Measurements from ENCODE around the gene ZNF536. TPM values are rescaled to one million over a fixed set of nuclear protein-coding genes. Genes with fewer than 3 reads are reported as not detected.

ZNF536 gene
- total RNA-seq, 2 experiments from 2014 or later, result not detected

DNA sequence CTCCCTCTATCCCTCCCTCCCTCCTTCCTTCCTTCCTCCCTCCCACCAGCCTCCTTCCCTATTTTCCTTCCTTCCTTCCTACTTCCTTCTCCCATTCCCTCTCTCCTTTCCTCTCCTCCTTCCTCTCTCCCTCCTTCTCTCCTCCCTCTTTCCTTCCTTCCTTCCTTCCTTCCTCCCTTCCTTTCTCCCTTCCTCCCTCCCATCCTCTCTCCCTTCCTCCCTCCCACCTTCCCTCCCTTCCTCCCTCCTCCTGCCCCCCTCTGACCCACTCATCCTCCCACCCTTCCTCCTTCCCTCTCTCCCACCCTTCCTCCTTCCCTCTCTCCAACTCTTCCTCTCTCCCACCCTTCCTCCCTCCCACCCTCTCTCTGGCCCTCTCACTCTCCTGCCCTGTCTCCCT is 132.1 kb downstream of the ZNF536 start:
- intact Hi-C loops (cut with micrococcal nuclease), result no loop called here
- no peak for DNase-seq
- CTCF ChIA-PET, result no interaction called here

DNA sequence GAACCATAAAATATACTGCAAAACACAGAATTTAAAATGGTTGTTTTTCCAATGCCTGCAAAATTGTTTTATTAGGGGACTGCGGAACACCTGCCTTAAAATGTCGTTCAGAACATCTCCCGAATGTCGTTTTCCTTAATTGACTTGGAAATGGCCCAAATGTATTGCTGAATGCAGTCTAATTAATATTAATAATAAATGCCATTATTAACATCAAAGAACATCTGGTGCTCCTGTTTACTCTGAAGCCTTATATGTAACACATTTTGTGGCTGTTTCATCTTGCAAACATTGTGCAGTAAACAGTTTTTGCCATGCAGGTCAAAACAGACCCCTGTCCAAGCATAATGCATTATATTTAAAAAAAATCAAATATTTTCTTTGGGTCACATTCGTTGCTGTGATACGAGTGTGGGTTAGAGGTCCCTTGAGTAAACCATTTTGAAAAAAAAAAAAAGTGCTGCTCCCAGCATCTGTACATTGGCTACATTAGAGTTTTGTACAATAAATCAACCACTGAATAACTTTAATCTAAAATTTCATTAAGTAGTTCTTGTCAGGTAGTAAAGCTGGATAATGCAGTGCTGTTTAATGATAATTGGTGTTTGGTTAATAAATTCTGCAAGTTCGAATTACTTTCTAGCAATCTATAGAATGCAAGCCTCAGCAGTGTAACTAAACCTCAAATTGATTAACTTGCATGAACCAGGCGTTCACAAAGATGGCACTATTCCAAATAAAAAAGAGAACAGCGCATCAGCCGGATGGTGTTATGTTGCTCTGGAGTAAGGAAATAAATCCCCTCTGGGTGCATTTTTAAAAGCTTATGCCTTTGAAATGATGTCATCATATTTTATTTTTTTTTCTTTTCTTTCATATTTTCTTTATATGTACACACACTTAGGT is 140.2 kb downstream of the ZNF536 start:
- no peak overlapping the region for H3K4me3 Mint-ChIP-seq
- no peaks in the 10 kb centered on the region for H3K4me1 Mint-ChIP-seq (ENCODE audit: low read depth)
- intact Hi-C loops (cut with micrococcal nuclease), result no loop called here
- DNase-seq, result no peak
- no peak overlapping the region for H3K27ac Mint-ChIP-seq
- CTCF ChIA-PET, result interaction anchor here (0.6 to 0.7 kb wide), 2 partner anchors 10 to 32 kb away, joined by 3 to 5 read pairs; no protein-coding TSS in a partner anchor
- H3K9me3 Mint-ChIP-seq, result peaks cover 2% of the 10 kb centered on the region
- peaks cover 3% of the 10 kb centered on the region for H3K27me3 Mint-ChIP-seq (ENCODE audit: low read depth)
- H3K36me3 Mint-ChIP-seq (ENCODE audit: low read depth), result no peaks in the 10 kb centered on the region

More for the DNA sequence above, 132.1 kb downstream of the ZNF536 start:
- no peak overlapping the region for H3K4me3 Mint-ChIP-seq
- H3K27me3 Mint-ChIP-seq (ENCODE audit: low read depth), result peaks cover 16% of the 10 kb centered on the region
- no peak overlapping the region for H3K27ac Mint-ChIP-seq
- no peaks in the 10 kb centered on the region for H3K4me1 Mint-ChIP-seq (ENCODE audit: low read depth)
- H3K9me3 Mint-ChIP-seq, result no peaks in the 10 kb centered on the region
- H3K36me3 Mint-ChIP-seq (ENCODE audit: low read depth), result no peaks in the 10 kb centered on the region

DNA sequence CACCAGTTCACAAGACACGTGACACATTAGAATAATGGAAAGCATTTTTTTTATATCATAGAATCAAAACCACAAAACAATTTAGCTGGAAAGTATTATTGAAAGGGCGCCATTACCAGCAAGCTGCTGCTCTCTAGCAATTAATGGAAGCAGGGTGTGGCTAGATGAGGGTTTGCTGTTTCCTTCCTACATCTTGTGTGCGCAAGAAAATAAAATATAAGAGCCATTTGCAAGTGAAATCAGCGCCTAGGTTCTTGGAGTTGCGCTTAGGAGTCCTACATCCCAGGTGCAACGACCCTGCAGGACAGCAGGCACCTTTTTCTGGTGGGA is 140.9 kb downstream of the ZNF536 start:
- H3K27ac Mint-ChIP-seq, result no peak overlapping the region
- intact Hi-C loops (cut with micrococcal nuclease), result no loop called here
- H3K36me3 Mint-ChIP-seq (ENCODE audit: low read depth), result no peaks in the 10 kb centered on the region
- H3K4me3 Mint-ChIP-seq, result no peak overlapping the region
- H3K9me3 Mint-ChIP-seq, result peaks cover 2% of the 10 kb centered on the region
- H3K27me3 Mint-ChIP-seq (ENCODE audit: low read depth), result peaks cover 3% of the 10 kb centered on the region
- no peaks in the 10 kb centered on the region for H3K4me1 Mint-ChIP-seq (ENCODE audit: low read depth)
- DNase-seq, result no peak
- CTCF ChIA-PET, result interaction anchor here (0.6 to 0.7 kb wide), 2 partner anchors 9 to 31 kb away, joined by 3 to 5 read pairs; no protein-coding TSS in a partner anchor

DNA sequence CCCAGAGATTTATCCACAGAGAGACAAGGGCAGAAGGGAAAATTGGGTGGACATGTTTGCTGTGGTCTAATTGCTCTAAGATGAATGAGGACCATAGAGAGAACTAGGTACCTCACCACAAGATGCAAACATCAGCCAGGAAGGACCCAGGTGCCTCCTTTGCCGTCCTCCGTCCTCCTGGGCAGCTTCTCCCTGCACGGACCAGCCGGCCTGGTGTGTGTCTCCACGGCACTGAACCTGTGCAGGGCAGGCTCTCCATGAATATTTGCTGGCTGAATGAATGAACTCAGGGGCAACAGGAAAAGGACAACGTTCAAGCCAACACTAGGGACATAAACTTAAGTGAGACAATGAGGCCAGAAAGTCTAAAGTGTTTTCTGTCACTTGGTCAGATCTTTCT is 143.9 kb downstream of the ZNF536 start:
- H3K4me3 Mint-ChIP-seq, result no peak overlapping the region
- H3K27me3 Mint-ChIP-seq (ENCODE audit: low read depth), result no peaks in the 10 kb centered on the region
- peaks cover 2% of the 10 kb centered on the region for H3K9me3 Mint-ChIP-seq
- intact Hi-C loops (cut with micrococcal nuclease), result no loop called here
- H3K4me1 Mint-ChIP-seq (ENCODE audit: low read depth), result no peaks in the 10 kb centered on the region
- no peak for DNase-seq
- no peaks in the 10 kb centered on the region for H3K36me3 Mint-ChIP-seq (ENCODE audit: low read depth)
- CTCF ChIA-PET, result no interaction called here
- H3K27ac Mint-ChIP-seq, result no peak overlapping the region

DNA sequence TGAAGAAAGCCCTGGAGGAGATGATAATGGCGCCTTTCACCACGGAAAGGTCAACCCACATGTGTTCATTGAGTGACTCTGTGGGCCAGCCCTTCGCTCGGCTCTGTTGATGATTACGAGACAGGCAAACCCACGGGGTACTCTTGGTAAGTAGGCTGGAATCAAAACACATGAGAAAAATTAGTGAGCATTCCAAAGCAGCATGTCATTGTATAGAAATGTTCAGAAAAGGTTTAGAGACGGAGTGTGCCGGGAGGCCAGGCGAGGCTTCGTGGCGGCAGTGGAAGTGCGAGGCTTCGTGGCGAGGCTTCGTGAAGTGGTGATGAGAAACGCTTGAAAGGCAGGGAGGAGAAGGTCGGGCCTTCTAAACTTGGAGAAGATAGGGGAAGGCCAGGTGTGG is 144.3 kb downstream of the ZNF536 start:
- no peaks in the 10 kb centered on the region for H3K27me3 Mint-ChIP-seq (ENCODE audit: low read depth)
- H3K27ac Mint-ChIP-seq, result no peak overlapping the region
- CTCF ChIA-PET, result no interaction called here
- peaks cover 2% of the 10 kb centered on the region for H3K9me3 Mint-ChIP-seq
- DNase-seq, result no peak
- no peaks in the 10 kb centered on the region for H3K36me3 Mint-ChIP-seq (ENCODE audit: low read depth)
- no peaks in the 10 kb centered on the region for H3K4me1 Mint-ChIP-seq (ENCODE audit: low read depth)
- no peak overlapping the region for H3K4me3 Mint-ChIP-seq
- intact Hi-C loops (cut with micrococcal nuclease), result no loop called here

DNA sequence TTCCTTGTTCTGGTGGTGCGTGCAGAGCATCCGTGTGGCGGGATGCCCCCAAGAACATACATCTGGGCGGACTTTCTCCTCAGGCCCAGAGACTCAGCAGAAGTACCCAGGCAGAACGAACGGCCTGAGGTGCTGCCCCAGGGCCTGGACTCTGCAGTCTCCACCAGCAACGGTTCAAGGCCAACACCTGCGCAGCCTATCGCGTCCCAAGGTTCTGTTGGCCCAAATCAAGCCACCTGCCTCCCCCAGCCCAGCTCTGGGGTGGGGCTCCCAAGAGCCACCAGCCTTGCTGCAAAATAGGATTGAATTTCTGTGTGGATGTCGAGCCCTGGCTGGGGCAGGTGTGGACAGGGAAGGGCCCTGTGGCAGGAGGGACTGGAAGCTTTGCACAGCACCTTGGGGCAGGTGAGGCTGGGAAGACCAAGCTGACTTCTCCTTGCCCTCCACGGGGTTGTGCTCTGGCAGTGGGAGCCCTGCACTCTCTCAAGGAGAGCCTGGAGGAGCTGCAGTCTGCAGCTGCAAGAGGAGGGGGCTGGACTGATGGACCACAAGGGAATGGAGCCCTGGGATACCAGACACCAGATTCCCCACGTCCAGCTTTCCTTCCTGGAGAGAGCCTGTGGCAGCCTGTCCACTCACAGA is 146.9 kb downstream of the ZNF536 start:
- Mint-ChIP-seq H3K4me1 (ENCODE audit: low read depth) (no peaks in the 10 kb centered on the region), H3K36me3 (ENCODE audit: low read depth) (no peaks in the 10 kb centered on the region), H3K27me3 (ENCODE audit: low read depth) (no peaks in the 10 kb centered on the region), H3K9me3 (peaks cover 2% of the 10 kb centered on the region), H3K4me3 (no peak overlapping the region), H3K27ac (no peak overlapping the region)
- no peak for DNase-seq
- intact Hi-C loops (cut with micrococcal nuclease), result no loop called here
- CTCF ChIA-PET, result no interaction called here

DNA sequence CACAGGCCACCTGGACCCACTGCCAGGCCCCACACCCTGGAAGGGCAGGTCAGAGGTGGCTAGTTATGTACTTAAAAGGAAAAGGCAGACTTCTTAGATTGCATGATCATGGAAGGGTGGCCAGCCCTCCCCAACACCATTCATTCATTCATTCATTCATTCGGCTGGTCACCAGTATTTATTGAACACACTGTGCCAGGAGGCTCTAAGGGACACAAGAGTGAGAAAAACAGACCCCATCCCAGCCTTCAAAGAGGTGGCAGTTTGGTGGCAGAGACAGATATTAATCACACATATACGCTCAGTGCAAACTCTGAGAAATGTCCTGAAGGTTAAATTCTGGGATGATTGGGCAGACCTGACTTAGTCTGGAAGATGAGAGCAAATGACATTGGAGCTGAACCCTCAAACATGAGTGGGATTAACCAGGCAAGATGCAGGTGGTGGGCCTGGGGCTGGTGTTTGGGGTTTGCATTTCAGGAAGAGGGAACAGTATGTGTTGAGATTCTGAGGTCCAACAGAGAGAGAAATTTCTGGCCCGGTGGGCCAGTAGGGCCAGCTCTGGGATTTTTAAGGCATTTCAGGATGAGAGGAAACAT is 147.5 kb downstream of the ZNF536 start:
- intact Hi-C loops (cut with micrococcal nuclease), result no loop called here
- peaks cover 2% of the 10 kb centered on the region for H3K9me3 Mint-ChIP-seq
- H3K36me3 Mint-ChIP-seq (ENCODE audit: low read depth), result no peaks in the 10 kb centered on the region
- no peaks in the 10 kb centered on the region for H3K27me3 Mint-ChIP-seq (ENCODE audit: low read depth)
- no peaks in the 10 kb centered on the region for H3K4me1 Mint-ChIP-seq (ENCODE audit: low read depth)
- no peak overlapping the region for H3K27ac Mint-ChIP-seq
- DNase-seq, result no peak
- CTCF ChIA-PET, result no interaction called here
- H3K4me3 Mint-ChIP-seq, result no peak overlapping the region

DNA sequence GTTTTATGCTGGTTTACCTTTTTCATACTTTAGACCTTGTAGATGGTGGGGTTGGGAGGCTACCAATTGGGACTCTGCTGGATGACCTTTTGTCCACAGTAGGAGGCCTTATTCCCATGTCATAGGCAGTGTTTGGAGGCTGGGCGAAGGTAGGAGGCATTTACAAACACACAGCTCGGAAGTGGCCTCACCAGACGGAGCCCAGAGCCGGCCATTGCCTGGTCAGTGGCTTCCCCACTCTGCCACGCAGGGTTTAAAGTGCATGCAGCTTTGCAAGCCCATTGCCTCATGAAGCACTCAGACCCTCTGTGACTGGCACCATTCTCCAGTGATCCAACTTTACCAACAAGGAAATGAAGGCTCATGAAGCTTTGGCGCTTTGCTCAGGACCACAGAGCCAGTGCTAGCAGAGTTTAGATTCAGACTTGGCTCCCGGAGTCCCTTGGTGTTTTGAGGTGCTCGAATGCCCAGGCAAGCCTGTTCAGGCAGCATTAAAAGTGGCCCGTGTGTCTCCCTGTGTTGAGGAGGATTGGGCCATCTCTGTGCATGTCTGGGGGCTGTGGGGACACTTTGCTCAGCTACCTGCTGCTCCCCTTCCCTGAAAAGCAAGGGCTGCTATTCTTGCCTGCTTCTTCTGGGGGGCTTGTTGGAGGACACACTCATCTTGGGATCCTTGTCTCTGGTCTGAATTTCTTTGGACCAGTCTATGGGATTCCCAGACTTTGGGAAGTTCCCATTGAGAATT is 148.7 kb downstream of the ZNF536 start:
- H3K4me3 Mint-ChIP-seq, result no peak overlapping the region
- no peaks in the 10 kb centered on the region for H3K4me1 Mint-ChIP-seq (ENCODE audit: low read depth)
- no peak overlapping the region for H3K27ac Mint-ChIP-seq
- no peaks in the 10 kb centered on the region for H3K27me3 Mint-ChIP-seq (ENCODE audit: low read depth)
- intact Hi-C loops (cut with micrococcal nuclease), result no loop called here
- CTCF ChIA-PET, result no interaction called here
- H3K9me3 Mint-ChIP-seq, result no peaks in the 10 kb centered on the region
- DNase-seq, result no peak
- no peaks in the 10 kb centered on the region for H3K36me3 Mint-ChIP-seq (ENCODE audit: low read depth)

DNA sequence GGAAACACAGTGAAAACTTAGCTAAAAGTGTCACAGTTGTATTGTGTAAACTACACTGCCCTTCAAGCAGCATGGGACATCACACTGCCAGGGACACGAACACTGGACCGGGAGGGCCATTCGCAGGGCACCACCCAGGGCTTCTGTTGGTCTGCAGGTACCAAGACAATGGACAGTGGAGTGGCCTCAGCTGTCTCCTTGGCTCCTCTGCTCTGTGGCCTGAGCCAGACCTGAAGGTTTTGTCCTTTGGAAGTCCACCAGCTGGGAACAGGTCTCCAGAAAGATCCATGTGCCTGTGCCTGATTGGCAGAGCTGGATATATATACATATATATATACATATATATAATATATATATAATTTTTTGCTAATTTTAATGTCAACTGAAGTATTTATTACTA is 149.8 kb downstream of the ZNF536 start:
- H3K9me3 Mint-ChIP-seq, result no peaks in the 10 kb centered on the region
- H3K27ac Mint-ChIP-seq, result no peak overlapping the region
- H3K4me3 Mint-ChIP-seq, result no peak overlapping the region
- CTCF ChIA-PET, result interaction anchor here (0.6 kb wide), 1 partner anchor 9 kb away, joined by 3 read pairs; no protein-coding TSS in a partner anchor
- no peaks in the 10 kb centered on the region for H3K36me3 Mint-ChIP-seq (ENCODE audit: low read depth)
- H3K27me3 Mint-ChIP-seq (ENCODE audit: low read depth), result no peaks in the 10 kb centered on the region
- H3K4me1 Mint-ChIP-seq (ENCODE audit: low read depth), result no peaks in the 10 kb centered on the region
- intact Hi-C loops (cut with micrococcal nuclease), result no loop called here
- no peak for DNase-seq

DNA sequence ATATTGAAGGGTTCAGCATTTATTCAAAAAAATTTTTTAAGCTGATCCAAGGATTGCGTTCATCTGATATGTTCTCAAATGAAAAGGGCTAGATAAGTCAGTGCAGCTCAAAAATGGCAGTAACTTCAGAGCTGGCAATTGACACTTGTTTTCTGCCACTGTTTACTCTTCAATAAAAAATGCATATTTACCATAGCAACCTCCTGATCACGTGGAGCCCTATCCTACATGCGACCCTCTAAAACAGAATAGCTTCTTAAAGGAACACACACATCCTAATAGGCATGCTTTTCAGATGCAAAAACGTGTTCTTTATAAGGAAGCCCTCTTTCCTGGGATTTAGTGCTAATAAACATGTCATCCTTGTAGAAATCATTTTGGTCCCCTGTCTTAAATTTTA is 150.2 kb downstream of the ZNF536 start:
- H3K4me3 Mint-ChIP-seq, result no peak overlapping the region
- no peak for DNase-seq
- CTCF ChIA-PET, result interaction anchor here (0.6 kb wide), 1 partner anchor 9 kb away, joined by 3 read pairs; no protein-coding TSS in a partner anchor
- H3K9me3 Mint-ChIP-seq, result no peaks in the 10 kb centered on the region
- no peak overlapping the region for H3K27ac Mint-ChIP-seq
- H3K27me3 Mint-ChIP-seq (ENCODE audit: low read depth), result no peaks in the 10 kb centered on the region
- no peaks in the 10 kb centered on the region for H3K4me1 Mint-ChIP-seq (ENCODE audit: low read depth)
- no peaks in the 10 kb centered on the region for H3K36me3 Mint-ChIP-seq (ENCODE audit: low read depth)
- intact Hi-C loops (cut with micrococcal nuclease), result no loop called here

DNA sequence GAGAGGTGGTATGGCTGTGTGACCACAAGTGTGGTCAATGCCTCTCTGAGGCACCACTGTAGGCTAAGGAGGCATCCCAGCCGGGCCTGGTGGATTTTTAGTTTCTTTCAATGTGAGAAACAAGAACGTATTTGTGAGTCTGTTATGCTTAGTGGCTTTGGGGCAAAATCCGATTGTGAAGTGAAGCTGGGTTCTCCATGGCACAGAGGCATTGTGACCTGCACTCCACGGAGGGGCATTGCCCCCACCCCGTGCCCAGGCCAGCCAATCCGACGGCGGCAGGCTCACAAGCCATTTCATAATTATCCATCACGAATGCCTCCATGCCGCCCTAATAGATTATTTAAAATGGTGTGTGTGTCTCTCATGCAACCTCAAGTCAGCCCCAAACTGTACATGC is 151.6 kb downstream of the ZNF536 start:
- Mint-ChIP-seq H3K4me1 (ENCODE audit: low read depth) (no peaks in the 10 kb centered on the region), H3K36me3 (ENCODE audit: low read depth) (no peaks in the 10 kb centered on the region), H3K27ac (no peak overlapping the region), H3K27me3 (ENCODE audit: low read depth) (no peaks in the 10 kb centered on the region), H3K9me3 (no peaks in the 10 kb centered on the region), H3K4me3 (no peak overlapping the region)
- intact Hi-C loops (cut with micrococcal nuclease), result no loop called here
- CTCF ChIA-PET, result no interaction called here
- no peak for DNase-seq

DNA sequence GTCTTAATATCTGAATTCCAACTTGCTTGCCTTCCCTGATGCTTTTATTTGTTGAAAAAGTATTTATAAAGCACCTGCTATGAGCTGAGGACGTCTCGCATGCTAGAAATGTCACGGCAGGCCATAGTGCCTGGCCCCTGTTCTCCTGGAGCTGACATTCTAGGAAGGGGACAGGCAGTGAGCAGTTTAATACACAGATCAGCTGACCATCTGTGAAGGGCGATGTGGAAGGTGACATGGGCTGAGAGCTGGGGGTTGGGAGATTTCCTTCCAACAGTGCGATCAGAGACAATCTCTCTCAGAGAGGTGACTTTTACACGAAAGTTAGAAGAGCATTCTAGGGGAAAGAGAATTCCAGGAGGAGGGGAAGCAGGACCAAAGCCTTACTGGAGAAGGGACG is 153.2 kb downstream of the ZNF536 start:
- Mint-ChIP-seq H3K4me1 (ENCODE audit: low read depth) (no peaks in the 10 kb centered on the region), H3K27me3 (ENCODE audit: low read depth) (no peaks in the 10 kb centered on the region), H3K9me3 (no peaks in the 10 kb centered on the region), H3K27ac (no peak overlapping the region), H3K36me3 (ENCODE audit: low read depth) (no peaks in the 10 kb centered on the region), H3K4me3 (no peak overlapping the region)
- CTCF ChIA-PET, result no interaction called here
- no peak for DNase-seq
- intact Hi-C loops (cut with micrococcal nuclease), result no loop called here
